ENCODE data around the gene DCTN2.

DNA sequence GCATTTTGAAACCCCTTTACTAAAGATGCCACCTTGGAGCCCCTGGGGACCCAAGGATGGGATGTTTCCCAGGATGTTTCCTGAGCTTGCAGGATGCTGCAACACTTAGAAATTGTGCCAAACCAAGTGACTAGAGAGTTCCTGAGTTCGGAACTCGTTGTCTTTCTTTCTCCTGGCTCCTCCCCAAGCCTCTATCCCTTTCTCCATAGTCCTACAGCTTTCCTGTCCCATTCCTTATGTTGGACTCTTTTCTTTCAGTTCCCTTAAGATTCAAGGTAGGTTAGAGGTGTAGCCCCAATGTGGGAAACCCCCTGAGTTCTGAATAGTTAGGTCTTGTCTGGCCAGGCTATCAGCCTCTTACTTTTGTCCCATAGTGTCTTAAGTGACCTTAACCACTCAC, 1.5 kb upstream of the DCTN2 start:
- TF ChIP-seq POLR2A (IDR thresholded peaks at IDR 0.05; ENCODE audit: low read length) (no peak), GATA1 (IDR thresholded peaks at IDR 0.05; ENCODE audit: low read depth, low read length) (no peak)

All from erythroblast (primary cell).